Nephron (organoid): ENCODE data around the gene VWA8.
A peak's percentile ranks its signal among the peaks of the same experiment; 100 is the strongest.

ENCODE experiments used
- H3K27ac Mint-ChIP-seq, 3 experiments: 2 replicates each; pipeline ENCODE4 v1.8.0; 2020; ENCODE audit warnings: mixed read lengths in 3 of 3, mild to moderate bottlenecking in 2 of 3, moderate library complexity in 1 of 3
- H3K27me3 Mint-ChIP-seq: 2 replicates; pipeline ENCODE4 v1.8.0; 2021; ENCODE audit warnings: low read depth, mild to moderate bottlenecking, moderate library complexity, mixed read lengths
- H3K36me3 Mint-ChIP-seq: 2 replicates; pipeline ENCODE4 v1.8.0; 2020; ENCODE audit warnings: low read depth, mixed read lengths
- H3K4me1 Mint-ChIP-seq: 2 replicates; pipeline ENCODE4 v1.8.0; 2020; ENCODE audit warnings: mixed read lengths
- H3K4me3 Mint-ChIP-seq, 3 experiments: 2 replicates each; pipeline ENCODE4 v1.8.0; 2020; ENCODE audit warnings: mild to moderate bottlenecking in 3 of 3, mixed read lengths in 3 of 3, moderate library complexity in 2 of 3
- H3K9me3 Mint-ChIP-seq: 2 replicates; pipeline ENCODE4 v1.8.0; 2020; ENCODE audit warnings: mixed read lengths
- CTCF ChIP-seq, 3 experiments: fragments of 200-600 bp; sonication (generic); IDR thresholded peaks; one replicate each; pipeline ENCODE4 v1.5.0; 2021; ENCODE audit warnings: antibody characterized with exemption in 3 of 3; ENCODE audit not compliant: unreplicated experiment in 3 of 3

Gene VWA8

GRCh38 chr13:41658057-41658661 lies 302.8 kb downstream of the VWA8 start:
- no peak for TF ChIP-seq CTCF (IDR thresholded peaks at IDR 0.05; ENCODE audit: unreplicated experiment in 3 of 3)
- no peak overlapping the region for H3K27ac Mint-ChIP-seq
- no peaks in the 10 kb centered on the region for H3K9me3 Mint-ChIP-seq
- peaks cover 11% of the 10 kb centered on the region for H3K36me3 Mint-ChIP-seq
- H3K27me3 Mint-ChIP-seq, result no peaks in the 10 kb centered on the region
- no peak overlapping the region for H3K4me3 Mint-ChIP-seq
- no peaks in the 10 kb centered on the region for H3K4me1 Mint-ChIP-seq

DNA sequence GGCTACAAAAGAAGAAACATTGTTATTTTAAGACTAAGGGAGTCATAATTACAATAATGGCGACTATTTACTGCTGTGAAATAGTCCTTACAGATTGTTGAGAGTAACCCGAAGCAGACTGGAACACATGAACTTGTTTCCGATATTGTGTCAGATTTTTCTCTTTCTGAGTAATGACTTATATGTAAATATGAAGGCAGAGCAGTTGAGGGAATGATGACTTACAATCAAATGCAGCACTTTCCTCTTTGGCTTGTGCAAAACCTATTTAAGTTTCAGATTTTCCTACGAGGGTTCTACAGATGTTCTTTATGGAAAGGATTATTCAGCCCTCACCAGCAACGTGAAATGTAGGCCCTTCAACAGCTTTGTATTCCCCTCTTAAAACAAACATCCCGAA lies 304.9 kb downstream of the VWA8 start:
- no peaks in the 10 kb centered on the region for H3K9me3 Mint-ChIP-seq
- TF ChIP-seq CTCF (IDR thresholded peaks at IDR 0.05; ENCODE audit: unreplicated experiment in 3 of 3), result no peak
- H3K36me3 Mint-ChIP-seq, result peaks cover 11% of the 10 kb centered on the region
- no peaks in the 10 kb centered on the region for H3K27me3 Mint-ChIP-seq
- H3K4me1 Mint-ChIP-seq, result no peaks in the 10 kb centered on the region
- H3K27ac Mint-ChIP-seq, result no peak overlapping the region
- no peak overlapping the region for H3K4me3 Mint-ChIP-seq

DNA sequence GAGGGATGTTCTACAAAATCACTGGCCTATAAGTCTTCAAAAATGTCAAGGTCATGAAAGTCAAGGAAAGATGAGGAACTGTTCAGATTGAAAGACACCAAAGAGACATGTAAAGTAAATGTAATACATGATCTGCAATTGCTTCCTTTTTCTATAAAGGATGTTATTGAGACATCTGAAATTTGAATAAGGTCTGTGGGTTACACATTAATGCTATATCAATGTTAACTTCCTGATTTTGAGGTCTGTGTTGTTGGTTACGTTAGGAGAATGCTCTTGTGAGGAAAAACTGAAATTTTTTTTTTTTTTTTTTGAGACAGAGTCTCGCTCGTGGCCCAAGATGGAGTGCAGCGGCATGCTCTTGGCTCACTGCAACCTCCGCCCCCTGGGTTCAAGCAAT lies 306.1 kb downstream of the VWA8 start:
- peaks cover 11% of the 10 kb centered on the region for H3K36me3 Mint-ChIP-seq
- TF ChIP-seq CTCF (IDR thresholded peaks at IDR 0.05; ENCODE audit: unreplicated experiment in 3 of 3), result no peak
- no peaks in the 10 kb centered on the region for H3K4me1 Mint-ChIP-seq
- no peaks in the 10 kb centered on the region for H3K9me3 Mint-ChIP-seq
- H3K4me3 Mint-ChIP-seq, result no peak overlapping the region
- H3K27me3 Mint-ChIP-seq, result no peaks in the 10 kb centered on the region
- no peak overlapping the region for H3K27ac Mint-ChIP-seq

- Mint-ChIP-seq H3K4me1 (peaks cover 9% of the 10 kb centered on the region), H3K27me3 (no peaks in the 10 kb centered on the region), H3K4me3 (no peak overlapping the region), H3K9me3 (no peaks in the 10 kb centered on the region), H3K36me3 (peaks cover 11% of the 10 kb centered on the region), H3K27ac (peak overlapping the region in 1 of 3 experiments; percentile 5)
- TF ChIP-seq CTCF (IDR thresholded peaks at IDR 0.05; ENCODE audit: unreplicated experiment in 3 of 3), result peak; percentile 65 to 72 (median 66)
Observed at GRCh38 chr13:41652735-41653361, 308.1 kb downstream of the VWA8 start.

DNA sequence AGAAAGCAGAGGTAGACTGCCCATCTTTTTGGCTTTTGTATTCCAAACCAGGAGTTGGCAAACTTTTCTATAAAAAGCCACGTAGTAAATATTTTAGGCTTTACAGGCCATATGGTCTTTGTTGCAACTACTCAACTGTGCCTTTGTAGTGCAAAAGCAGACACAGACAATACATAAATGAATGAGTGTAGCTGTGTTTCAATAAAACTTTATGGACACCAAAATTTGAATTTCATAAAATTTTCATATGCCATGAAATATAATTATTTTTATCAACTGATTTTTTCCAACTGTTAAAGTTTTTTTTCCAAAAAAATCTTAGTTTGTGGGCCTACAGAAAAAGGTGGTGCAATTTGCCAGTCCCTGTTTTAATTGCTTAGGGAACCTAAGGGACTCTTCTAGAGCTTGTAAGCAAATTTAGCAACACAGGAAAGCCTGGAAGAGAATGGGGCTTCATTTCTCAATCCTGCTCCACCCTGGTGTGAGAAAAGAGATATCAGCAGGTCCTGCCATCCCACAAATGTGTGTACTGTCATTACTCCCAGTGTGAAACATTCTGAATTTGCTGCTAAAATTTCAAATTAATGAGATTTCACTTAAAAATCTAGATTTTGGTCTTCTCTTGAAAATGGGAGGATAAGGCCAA lies 309.4 kb downstream of the VWA8 start:
- Mint-ChIP-seq H3K27me3 (no peaks in the 10 kb centered on the region), H3K9me3 (no peaks in the 10 kb centered on the region), H3K36me3 (peaks cover 11% of the 10 kb centered on the region), H3K4me3 (no peak overlapping the region), H3K27ac (no peak overlapping the region), H3K4me1 (peaks cover 9% of the 10 kb centered on the region)
- no peak for TF ChIP-seq CTCF (IDR thresholded peaks at IDR 0.05; ENCODE audit: unreplicated experiment in 3 of 3)
